Activated CD4-positive, alpha-beta T cell treated with anti-CD3 and anti-CD28 coated beads, Interleukin-2, Interleukin-6, amounts not matched to agents 100 ng/mL and 50 ng/mL, durations not matched to agents 16 hours and 8 hours (primary cell): ENCODE measurements around the gene ST3GAL5.
A peak's percentile ranks its signal among the peaks of the same experiment; 100 is the strongest.
"Not testable (repeated sequence)": the region's sequence is repeated elsewhere in the genome, so short reads cannot be mapped to it uniquely, and the experiment has no call there.

Source experiments
- DNase-seq: peaks from one replicate; pipeline ENCODE4 v3.0.0-alpha.2; 2020

Gene ST3GAL5

DNA sequence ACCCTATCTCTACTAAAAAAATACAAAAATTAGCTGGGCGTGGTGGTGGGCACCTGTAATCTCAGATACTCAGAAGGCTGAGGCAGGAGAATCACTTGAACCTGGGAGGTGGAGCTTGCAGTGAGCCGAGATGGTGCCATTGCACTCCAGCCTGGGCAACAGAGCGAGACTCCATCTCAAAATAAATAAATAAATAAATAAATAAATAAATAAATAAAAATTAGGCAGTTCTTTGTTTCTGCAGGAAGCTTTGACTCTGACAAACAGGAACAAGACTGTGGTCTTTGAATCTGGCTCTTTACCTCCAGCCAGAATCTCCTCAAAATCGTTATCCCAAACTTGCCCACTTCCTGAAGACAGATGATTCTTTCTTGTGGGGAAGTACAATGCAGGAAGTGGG is 59.4 kb downstream of the ST3GAL5 start:
- not testable (repeated sequence) for DNase-seq

DNA sequence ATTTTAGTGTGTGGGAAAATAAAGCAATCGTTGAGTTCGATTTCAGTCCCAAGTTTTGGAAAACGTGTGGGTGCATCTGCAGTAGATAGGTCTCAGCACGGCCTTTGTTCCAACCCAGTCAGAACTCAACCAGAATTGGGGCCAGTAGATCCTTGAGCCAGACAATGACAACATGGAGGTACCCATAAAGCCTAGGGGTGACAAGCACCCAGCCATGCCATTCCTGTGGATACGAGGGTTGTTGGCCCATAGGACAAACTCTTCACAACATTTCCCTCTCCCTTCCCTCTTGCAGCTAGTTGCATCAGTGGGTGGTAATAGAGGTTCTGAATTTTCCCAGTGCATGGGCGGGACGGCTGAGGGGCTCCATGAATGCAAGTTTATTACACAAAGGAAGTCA is 60.1 kb downstream of the ST3GAL5 start:
- DNase-seq: no peak

DNA sequence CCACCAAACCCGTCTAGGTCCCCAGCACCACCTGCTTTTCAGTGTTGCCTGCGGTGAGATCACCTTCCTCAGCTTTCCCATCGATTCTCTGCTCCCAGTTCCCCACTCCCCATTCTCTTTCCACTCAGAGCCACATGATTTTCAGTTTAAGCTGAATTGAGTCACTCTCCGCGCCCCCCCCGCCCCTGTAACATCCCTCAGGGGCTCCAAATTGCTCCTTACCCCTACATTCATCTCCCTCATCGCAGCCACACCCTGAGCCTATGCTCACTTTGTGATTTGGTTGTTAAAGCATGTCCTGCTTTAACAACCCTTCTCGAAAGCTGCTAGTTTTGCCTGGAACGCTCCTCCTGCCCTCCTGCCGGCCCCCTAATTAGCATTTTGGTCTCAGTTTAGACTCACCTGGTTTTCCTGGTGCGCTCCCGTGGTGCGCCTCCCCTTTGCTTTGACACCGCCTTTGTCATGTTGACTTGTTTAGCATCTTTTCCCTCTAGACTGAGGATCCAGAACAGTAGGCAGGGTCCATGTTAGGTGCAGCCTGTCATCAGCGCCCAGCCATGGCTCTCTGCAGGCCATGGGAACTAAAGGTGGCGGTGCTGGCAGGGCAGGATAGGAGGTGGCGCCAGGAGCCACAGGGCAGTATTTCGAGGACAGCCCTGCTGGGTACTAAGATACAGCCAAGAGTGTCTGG is 60.8 kb downstream of the ST3GAL5 start:
- no peak for DNase-seq

DNA sequence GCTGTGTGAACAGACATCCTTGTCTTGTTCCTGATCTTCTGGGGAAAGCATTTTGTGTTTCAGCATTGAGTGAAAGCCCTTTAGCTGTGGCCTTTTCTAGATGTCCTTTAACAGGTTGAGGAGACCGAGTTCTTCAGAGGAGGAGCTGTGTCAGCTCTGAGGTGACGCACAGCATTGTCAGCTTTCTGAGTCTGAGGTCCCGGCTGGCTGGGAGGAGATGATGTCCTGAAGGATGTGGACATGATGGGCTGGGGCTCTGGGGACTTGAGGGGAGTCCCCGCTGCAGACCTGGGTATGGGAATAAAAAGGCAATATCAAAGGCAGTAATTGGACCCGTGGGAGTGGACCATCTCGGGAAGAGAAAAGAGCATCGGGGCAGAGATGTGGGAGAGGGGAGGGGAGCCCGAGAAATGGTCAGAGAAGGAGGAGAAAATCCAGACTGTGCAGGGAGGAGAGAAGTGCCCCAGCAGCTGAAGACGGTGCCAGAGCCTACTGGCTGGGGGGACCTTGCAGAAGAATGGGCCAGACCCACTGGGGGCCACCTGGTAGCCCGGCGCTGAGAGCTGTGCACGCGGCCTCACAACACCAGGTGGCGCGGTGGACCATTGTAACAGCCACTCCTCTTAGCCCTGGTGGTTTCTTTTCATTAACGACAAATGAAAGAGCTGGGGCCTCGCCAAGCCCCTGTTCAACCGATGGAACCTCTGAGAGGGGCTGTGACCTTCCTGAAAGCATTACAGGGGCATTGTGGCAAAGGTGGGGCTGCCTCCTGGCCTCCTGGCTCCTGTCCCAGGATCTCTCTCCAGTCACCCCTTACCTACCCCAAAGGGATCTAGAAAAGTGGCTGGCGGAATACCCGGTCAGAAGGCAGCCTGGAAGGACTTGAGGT is 61.6 kb downstream of the ST3GAL5 start:
- DNase-seq: peak; percentile 81

DNA sequence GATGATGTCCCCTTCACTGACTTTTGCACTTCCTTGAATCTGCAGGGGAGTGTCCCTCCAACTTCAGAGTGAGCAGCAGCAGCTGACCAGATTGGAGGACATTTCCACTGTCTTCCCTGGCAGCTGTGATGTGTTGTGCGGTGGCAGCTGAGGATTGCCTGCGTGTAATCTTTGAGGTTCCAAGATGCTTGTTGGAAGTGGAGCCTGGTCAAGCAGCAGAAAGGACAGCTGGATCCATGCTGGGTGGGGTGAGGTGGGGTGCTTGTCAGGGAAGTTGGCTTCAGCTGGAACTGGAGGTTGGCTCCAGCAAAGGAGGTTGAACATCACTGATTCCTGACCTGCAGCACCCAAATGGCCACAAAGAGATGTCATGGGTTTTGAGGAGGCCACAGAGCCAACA is 64.8 kb downstream of the ST3GAL5 start:
- DNase-seq: no peak

DNA sequence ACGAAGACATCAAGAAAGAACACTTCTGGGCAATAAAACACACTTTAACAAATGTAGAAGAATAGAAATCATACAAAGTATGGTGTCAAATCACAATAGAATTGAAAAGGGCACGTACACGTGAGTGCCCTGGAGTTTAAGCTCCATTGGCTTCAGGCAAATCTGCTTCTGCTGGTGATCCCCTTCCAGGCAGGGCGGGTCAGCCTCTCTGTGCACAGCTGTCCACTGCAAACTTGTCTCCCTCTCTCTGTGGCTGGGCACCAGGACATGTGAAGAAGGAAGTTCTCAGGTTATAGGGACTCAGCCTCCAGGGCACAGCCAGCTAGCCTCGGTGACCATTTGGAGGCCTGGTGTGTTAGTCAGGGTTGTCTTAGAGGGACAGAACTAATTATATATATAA is 66.0 kb downstream of the ST3GAL5 start:
- DNase-seq: no peak

DNA sequence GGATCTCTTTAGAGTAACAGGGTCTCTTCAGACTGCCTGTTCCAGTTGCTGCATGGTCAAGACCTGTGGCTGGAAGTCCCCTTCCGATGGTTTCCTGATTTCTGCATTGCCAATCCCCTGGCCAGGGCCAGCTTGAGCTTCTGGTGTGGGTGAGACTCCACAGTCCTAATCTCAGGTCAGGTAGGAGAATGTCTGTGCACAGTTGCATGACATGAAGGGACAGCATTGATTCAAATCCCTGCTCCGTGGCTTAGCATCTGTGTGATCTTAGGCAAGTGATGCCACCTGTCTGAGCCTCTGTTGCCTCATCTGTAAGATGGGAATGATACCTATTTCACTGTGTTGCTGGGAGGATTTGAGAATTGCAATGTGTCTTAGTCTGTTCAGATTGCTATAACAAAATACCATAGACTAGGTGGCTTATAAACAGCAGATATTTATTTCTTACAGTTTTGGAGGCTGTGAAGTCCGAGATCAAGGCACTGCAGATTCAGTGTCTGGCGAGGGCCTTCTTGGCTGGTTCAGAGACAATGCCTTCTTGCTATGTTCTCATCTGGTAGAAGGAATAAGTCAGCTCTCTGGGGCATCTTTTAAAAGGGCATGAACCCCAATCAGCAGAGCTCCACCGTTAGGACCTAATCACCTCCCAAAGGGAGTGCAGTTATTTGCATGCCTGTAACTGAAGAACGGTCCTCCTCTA is 68.8 kb downstream of the ST3GAL5 start:
- DNase-seq: no peak

DNA sequence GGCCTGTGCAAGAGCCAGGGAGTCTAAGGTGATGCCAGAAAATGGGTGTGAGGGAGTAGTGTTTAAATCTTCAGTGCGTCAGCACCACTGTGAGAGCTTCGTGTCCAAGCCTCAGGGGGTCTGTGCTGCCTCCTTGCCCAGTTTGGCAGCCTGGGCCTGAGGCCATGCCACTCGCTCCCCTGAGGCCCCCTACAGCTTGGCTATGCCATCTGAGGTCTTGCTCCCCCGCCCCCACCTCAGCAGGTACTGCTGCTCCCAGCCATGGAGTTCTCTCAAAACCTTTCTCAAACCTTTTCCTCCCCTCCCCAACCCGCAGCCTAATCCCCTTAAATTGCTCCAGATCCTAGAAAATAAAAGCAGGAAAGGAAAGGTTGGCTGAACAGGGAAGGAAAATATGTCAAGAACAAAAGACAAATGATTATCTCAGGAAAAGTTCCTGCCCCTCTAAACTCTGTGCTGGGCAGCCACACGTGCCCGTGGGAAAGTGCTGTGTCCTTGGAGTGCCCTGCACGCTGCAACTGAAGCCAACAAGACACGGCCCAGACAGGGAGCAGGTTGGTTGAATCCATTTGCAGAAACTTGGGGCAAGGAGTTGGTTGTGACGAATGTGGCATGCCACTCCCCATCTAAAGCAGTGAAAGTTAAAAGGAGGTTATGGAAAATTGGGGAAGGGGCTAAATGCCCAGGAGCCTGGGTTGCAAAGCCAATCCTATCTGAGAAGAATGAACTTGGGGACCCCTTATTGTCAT is 73.8 kb downstream of the ST3GAL5 start:
- DNase-seq: no peak

DNA sequence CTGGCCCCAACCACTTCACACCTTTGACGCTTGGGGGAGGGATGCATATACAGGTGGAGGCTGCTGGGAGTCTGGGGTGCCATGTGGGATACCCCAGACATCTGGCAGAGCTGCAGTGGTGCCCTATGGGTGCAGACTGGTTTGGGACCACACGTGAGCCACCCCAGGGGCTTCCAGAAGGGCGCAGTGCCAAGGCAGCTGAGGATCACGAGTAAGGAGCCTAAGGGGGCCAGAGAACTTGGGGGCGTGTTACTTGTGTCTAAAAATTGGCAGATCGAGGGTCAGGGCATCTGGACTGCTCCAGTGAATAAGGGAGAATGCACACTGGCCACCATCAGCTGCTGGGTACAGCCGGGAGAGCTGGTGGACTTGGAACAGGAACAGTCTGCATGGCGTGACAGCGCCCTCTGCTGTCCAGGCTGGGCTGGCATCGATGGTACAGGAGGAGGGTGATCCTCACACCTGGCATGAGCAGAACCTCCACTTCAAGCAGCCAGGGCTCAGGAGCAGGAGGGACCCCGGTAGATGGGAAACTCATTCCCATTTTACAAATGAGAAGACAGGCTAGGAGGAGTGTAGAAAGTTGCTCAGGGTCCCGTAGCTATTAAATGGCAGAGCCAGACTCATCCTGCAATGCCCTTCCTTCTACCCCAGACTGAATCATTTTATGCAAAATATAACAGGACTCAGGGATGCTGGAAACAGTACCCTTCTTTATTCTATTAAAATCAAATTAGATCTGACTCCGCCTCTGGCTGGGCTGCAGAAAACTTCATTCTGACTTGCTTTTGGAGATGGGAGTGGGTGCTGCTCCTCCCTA is 74.6 kb downstream of the ST3GAL5 start:
- DNase-seq: peak; percentile 89

DNA sequence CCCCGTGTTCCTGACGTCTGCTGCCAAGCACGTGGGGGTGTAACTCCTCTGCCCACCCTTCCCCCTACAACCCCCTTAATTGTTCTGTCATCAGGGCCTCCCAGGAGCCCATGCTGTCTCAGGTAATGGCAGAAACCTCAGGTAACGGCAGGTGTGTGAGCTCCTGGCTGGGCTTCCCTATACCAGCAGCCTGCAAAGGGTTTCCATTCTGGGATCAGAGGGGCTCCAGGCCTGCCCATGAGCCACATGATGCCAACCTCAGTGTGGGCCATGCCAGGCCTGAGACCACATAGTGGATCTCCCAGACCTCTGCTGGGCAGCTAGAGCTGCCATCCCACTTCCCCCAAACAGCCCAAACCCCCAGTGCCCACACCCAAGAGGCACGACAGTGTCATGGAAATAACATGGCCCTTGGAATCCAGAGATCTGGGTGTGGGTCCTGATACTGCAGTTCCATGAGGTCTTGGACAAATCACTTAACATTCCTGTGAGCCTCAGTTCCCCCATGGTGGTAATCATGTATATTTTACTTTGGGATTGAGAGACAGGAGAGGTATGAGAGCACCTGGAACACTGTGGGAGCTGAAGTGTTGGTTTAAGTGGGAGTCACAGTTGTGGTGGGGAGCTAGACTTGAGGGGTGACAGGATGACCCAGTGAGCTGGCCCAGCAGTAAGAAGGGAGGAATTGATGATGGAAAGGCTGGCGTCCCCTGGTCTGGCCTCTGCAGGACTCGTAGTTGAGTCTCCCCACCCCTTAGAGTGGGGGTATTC is 75.4 kb downstream of the ST3GAL5 start:
- DNase-seq: no peak

DNA sequence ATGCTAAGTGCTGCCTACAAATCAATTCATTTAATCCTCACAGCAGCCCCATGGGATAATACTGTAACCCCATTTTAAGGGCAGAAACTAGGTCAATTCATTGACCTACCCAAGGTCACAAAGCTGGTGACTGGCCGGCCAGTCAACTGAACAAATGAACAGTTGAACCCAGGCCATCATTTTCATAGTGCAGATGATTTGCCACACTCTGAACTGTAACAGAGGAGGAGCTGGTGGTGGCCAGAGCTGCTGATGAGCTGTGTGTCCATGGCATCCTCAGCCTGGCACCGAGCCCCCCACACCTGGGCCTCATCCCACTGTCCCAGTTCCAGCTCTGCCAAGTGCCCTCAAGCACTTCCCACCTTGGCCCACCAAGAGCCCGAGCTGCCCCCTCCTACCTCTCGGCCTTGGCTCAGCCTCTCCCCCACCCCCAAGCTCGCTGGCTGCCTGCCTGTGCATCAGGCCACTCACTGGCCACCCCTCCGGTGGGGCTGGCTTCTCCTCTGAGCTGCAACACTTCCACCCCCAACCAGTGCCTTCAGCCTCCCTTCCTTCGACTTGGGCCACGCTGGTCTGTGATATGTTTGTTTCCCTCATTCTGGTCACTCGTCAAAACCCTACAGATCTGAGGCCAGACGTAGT is 76.6 kb downstream of the ST3GAL5 start:
- DNase-seq: no peak

DNA sequence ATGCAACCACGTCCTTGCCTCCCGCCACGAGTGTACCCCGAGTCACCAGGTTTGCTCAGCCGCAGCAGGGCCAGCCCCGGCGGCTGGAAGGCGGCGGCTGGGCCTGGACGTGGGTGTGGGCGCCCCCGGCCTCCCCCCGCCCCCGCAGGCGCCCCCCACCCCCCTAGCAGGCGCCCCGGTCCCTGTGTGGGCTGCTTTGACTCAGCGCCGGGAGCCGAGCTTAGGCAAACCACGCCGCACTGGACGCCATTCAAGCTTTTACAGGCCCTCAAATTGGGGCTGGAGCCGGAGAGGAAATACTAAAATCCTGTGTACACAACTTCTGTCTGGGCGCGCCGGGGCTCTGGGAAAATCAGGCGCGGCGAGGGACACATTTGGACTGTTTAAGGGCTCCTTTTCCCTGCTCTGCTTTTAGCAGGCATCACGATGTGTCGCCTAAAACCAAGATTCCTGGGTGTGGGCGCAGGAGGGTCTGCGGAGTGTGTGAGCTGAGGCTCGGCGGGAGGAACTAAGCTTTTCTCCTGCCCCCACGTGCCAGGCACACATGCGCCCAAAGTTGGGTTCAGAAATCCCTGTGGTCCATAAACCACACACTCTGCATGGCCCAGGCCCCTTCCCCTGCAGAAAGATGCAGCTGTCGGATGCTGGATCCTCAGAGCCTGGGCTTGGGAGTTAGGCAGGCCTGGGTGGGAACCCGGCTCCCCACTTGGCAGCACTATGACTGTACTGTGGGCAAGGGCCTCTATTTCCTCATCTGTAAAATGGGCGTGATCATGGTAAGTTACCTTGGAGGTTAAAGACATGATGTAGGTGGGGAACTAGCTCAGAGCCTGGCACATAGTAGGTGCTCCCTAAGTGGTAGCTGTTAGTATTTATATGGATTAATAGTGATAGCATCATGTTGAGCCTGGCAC is 77.4 kb downstream of the ST3GAL5 start:
- no peak for DNase-seq

DNA sequence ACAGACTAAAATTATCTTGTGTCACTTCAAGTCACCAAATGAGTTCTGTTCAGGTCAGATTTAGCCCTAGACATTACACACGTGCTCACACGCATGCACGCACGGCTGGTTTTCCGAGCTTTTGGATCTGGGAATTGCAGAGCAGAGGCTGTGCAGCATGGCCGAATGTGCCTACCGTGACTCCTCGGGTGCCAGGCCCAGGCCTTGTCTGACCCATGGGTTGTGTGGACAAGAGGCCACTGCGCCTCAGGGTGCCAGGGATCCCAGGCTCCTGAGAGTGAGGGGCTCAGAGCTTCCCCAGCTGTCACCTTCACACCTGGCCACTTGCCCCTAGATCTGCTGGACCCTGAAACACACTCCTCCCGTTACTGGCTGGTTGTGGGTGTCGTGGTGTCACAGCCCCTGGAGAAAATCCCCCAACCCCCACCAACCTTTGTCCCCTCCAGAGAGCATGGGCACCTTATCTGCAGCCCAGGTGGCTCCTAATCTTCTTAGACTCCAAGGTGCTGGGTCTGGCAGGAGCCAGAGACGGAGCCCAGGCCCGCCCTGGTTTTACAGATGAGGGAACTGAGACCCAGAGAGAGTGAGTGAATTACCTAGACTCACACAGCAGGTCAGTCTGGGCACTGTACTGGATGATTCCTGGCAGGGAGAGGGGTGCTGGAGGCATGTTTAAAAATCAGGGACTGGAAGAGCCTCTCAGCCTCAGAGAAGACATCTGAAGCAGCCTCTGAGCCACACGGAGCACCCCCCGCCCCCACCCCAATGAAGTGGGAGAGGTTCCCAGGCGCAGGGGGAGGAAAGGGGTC is 78.2 kb downstream of the ST3GAL5 start:
- DNase-seq: no peak

DNA sequence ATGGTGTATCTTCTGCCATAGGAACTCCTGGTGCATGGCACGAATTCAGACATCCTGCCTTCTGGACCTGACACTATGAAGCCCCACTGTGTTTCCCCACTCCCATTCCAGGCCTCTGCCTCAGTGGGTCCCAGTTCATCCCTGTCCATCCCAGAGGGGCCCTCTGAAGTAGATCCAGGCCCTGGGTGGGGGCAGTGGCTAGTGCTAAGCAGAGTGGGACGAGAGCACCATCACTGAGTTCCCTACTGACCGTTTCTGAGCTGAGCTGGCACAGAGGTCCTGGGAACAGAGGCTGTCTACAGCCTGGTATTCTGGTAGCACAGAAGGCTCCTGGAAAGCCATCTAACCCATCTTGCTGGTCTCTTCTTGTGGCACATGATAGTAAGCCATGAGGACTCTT is 81.0 kb downstream of the ST3GAL5 start:
- no peak for DNase-seq

DNA sequence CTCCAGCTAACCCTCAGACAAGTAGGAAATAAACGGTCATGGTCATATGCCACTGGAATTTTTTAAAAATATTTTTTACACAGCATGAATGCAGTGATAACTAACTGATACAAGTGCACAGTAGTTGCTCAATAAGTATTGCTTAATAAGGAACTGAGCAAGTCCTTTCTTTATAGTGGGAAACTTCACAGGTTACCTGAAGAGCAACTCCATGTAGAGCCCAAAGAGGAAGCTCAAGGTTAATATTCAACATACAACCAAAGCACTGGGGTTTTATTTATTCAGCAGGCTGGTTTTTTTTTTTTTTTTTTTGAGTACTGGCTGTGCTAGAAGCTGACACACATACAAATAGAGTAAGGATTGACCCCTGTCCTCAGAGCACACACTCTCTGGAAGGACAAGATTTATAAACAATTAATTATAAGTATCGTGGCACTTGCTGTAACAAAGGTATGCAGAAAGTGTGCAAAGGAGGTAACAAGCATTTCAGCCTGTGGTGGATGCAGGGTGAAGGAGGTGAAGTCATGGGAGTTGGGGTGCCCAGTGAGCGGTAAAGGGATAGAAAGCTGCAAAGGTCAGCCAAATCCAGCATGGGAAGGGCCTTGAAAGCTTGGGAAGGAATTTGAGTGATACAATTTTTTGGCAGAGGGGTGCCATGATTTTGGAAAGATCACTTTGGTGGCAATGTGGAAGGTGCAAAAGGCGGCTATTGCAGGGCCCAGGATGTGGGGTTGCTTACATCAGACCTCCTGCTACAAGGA is 82.3 kb downstream of the ST3GAL5 start:
- DNase-seq: no peak

DNA sequence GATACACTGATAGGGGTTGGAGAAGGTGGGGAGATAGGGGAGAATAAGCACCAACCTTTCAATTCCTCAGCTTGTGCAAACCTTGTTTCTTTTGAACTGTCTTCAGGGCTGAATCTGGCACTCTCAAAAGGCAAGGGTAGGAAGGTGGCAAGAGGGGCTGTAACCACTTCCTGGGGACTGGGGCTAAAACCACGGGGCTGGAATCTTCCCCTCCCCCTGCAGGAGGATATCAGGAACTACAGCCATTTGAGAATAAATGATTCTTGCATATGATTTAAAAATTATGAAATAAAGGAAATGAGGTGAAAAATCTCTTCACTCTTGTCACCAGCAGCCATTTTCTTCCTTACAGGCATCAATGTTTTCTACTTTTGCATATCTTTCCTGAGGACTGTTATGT is 84.2 kb downstream of the ST3GAL5 start:
- DNase-seq: peak; percentile 36

DNA sequence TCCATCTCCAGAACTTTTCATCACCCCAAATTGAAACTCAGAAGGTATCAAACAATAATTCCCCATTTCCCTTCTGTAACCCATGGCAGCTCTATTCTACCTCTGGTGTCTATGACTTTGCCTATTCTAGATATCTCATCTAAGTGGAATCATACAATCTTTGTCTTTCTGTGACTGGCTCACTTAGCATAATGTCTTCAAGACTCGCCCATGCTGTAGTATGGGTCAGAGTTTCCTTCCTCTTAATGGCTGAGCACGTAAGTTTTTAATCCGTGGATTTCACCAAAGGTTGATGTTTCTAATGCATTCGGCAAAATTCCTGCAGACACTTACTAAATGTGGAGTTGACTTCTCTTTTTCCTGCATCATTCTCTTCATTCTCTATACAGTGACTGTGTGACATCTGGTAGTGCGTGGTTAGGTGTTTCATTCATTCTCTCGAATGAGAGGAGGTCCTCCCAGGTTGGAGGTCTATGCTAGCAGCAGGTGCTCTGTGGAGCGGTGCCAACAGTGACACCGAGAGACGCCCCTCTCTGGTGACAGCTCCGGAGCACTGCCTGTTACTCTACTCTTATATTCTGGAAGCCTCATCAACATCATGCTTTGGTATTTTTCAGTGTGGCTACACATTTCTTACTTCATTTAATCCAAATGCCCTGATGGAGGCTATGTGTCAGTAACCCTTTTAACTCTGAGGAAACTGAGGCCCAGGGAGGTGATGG is 84.9 kb downstream of the ST3GAL5 start:
- no peak for DNase-seq
